GM12874 (cell line): Measurements from ENCODE around the gene GGNBP2.

Experiments
- TF ChIP-seq, protein P1 (sequence below): IDR thresholded peaks from 2 replicates; pipeline ENCODE4 v1.5.1; 2011; ENCODE audit warnings: low read depth, mild to moderate bottlenecking, control low read depth, low read length, moderate library complexity; ENCODE audit not compliant: insufficient read depth

Gene GGNBP2

GRCh38 chr17:36631022-36631421, 86.3 kb downstream of the GGNBP2 start:
- TF ChIP-seq, protein P1, sequence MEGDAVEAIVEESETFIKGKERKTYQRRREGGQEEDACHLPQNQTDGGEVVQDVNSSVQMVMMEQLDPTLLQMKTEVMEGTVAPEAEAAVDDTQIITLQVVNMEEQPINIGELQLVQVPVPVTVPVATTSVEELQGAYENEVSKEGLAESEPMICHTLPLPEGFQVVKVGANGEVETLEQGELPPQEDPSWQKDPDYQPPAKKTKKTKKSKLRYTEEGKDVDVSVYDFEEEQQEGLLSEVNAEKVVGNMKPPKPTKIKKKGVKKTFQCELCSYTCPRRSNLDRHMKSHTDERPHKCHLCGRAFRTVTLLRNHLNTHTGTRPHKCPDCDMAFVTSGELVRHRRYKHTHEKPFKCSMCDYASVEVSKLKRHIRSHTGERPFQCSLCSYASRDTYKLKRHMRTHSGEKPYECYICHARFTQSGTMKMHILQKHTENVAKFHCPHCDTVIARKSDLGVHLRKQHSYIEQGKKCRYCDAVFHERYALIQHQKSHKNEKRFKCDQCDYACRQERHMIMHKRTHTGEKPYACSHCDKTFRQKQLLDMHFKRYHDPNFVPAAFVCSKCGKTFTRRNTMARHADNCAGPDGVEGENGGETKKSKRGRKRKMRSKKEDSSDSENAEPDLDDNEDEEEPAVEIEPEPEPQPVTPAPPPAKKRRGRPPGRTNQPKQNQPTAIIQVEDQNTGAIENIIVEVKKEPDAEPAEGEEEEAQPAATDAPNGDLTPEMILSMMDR, result no peak

GRCh38 chr17:36632916-36633771, 88.4 kb downstream of the GGNBP2 start:
- TF ChIP-seq, protein P1, result no peak
